ENCODE data around the gene HSPA1L.
"Not testable (repeated sequence)": the region's sequence is repeated elsewhere in the genome, so short reads cannot be mapped to it uniquely, and the experiment has no call there.

Gene HSPA1L

DNA sequence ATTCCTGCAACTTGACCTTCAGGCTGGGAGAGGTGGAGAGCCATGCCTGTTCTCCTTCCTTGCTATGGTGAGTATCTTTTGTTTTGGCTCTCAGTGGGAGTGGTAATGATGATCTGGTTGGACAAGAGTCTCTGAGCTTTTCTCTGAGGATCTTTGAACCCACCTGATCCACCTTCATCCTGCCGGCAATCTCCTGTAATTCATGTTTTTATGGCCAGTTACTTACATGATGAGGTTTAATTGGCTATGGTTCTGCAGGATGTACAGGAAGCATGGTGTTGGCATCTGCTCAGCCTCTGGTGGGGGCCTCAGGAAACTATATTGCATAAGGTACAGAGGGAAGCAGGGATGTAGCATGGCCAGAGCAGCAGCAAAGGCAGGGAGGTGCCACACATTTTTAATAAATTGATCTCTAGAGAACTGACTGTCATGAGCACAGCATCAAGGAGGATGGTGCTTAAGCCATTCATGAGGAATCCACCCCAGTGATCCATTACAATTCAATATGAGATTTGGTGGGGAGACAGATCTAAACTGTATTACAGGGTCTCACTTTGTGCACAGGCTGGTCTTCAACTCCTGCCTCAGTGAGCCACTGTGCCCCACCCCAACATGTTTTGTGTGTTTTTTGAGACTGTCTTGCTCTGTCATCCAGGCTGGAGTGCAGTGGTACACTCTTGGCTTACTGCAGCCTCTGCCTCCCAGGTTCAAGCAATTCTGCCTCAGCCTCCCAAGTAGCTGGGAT is 22.5 kb upstream of the HSPA1L start:
- peak overlapping the region; percentile 99 for H3K4me3 ChIP-seq (ENCODE audit: low read depth, low read length)

GRCh38 chr6:31836474-31837368 is 21.6 kb upstream of the HSPA1L start:
- H3K4me3 ChIP-seq (ENCODE audit: low read depth, low read length), result peak overlapping the region; percentile 99

DNA sequence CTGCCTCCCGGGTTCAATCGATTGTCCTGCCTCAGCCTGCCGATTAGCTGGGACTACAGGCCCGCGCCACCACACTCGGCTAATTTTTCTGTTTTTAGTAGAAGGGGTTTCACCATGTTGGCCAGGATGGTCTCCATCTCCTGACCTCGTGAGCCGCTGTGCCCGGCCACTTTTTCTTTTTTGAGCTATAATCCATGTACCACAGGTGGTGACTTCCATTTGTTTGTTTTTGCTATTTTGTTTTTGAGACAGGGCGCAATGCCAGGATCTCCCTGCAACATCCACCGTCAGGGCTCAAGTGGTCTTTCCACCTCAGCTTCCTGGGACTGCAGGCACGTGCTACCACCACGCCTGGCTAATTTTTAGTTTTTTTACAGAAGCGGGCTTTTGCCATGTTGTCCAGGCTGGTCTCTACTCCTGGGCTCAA is 21.0 kb upstream of the HSPA1L start:
- peak overlapping the region; percentile 99 for H3K4me3 ChIP-seq (ENCODE audit: low read depth, low read length)

DNA sequence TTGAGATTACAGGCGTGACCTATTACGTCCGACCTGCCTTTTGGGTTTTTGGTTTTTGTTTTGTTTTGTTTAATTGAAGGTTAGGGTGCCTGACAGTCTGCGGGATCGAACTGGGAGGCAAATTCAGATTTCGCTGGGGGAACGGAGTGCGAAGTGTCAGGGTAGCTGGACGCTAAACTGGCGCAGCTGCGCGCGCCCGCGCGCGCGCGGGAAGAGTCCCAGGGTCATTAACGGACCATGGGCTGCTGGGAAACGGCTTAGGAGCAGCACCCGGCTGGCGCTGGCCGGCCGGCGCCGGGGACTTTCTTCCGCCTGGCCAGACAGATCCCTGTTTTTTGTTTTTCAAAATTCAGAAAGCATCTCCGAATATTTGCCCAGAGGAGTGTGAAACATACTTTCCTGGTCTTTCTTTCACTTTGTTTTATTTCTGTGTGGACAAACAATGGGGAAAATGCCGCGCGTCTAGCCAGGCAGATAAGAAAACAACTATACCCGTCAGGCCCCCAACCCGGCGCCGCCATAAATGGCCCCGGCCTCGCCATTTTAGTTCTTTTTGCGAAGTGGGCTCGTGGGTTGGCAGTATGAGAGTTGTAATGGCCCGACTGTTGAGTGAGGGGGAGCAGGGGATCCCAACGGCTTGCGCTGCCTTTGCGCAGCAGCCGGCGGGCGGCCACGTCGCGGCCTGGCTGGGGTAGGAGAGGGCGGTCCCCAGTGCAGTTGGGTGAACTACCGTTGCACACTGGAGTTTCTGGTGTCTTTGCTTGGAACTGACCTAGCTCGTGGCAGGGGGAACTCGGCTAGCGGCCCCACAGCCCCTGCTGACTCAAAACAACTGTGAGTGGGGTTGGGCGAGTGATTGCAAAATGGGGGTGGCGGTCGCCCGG is 19.5 kb upstream of the HSPA1L start:
- peak overlapping the region; percentile 99 for H3K4me3 ChIP-seq (ENCODE audit: low read depth, low read length)

DNA sequence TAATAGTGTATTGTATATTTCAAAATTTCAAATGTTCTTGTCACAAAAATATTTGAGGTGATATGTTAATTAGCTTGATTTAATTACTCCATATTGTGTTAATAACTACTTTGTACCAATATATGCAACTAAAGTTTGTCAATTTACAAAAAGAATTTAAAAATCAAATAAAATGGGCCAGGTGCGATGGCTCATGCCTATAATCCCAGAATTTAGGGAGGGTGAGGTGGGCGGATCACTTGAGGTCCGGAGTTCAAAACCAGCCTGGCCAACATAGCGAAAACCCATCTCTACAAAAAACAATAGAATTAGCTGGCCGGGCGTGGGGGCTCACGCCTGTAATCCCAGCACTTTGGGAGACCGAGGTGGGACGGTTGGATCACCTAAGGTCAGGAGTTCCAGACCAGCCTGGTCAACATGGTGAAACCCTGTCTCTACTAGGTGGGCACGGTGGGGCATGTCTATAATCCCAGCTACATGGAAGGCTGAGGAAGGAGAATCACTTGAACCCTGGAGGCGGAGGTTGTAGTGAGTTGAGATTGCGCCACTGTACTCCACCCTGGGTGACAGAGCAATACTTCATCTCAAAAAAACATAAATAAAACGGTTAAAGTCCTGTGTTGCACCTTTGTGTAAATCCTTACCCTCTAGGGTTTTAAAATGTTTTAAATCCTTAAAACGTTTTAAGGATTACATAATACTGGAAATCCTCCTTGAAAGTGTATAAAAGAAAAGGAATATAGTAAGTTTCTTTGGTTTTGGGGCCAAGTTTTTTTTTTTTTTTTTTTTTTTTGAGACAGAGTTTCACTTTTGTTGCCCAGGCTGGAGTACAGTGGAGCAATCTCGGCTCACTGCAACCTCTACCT is 16.5 kb upstream of the HSPA1L start:
- no peak overlapping the region for H3K4me3 ChIP-seq (ENCODE audit: low read depth, low read length)

DNA sequence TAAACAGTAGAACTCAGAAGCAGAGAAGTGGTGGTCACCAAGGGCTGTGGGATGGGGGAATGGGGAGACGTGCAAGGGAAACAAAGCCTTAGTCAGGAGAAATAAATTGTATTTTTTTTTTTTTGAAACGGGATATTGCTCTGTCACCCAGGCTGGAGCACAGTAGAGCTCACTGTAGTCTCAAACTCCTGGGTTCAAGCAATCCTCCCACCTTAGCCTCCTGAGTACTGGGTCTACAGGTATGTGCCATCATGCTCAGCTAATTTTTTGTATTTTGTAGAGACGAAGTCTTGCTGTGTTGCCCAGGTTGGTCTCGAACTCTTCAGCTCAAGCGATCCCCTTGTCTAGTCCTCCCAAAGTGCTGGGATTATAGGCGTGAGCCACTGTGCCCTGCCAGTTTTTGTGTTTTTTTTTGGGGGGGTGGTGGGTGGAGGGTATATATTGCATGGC is 15.8 kb upstream of the HSPA1L start:
- peak overlapping the region; percentile 33 for H3K4me3 ChIP-seq (ENCODE audit: low read depth, low read length)

DNA sequence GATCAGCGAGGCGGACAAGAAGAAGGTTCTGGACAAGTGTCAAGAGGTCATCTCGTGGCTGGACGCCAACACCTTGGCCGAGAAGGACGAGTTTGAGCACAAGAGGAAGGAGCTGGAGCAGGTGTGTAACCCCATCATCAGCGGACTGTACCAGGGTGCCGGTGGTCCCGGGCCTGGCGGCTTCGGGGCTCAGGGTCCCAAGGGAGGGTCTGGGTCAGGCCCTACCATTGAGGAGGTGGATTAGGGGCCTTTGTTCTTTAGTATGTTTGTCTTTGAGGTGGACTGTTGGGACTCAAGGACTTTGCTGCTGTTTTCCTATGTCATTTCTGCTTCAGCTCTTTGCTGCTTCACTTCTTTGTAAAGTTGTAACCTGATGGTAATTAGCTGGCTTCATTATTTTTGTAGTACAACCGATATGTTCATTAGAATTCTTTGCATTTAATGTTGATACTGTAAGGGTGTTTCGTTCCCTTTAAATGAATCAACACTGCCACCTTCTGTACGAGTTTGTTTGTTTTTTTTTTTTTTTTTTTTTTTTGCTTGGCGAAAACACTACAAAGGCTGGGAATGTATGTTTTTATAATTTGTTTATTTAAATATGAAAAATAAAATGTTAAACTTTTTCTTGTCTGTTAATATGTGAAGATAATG is 14.7 kb upstream of the HSPA1L start:
- peak overlapping the region; percentile 33 for H3K4me3 ChIP-seq (ENCODE audit: low read depth, low read length)

DNA sequence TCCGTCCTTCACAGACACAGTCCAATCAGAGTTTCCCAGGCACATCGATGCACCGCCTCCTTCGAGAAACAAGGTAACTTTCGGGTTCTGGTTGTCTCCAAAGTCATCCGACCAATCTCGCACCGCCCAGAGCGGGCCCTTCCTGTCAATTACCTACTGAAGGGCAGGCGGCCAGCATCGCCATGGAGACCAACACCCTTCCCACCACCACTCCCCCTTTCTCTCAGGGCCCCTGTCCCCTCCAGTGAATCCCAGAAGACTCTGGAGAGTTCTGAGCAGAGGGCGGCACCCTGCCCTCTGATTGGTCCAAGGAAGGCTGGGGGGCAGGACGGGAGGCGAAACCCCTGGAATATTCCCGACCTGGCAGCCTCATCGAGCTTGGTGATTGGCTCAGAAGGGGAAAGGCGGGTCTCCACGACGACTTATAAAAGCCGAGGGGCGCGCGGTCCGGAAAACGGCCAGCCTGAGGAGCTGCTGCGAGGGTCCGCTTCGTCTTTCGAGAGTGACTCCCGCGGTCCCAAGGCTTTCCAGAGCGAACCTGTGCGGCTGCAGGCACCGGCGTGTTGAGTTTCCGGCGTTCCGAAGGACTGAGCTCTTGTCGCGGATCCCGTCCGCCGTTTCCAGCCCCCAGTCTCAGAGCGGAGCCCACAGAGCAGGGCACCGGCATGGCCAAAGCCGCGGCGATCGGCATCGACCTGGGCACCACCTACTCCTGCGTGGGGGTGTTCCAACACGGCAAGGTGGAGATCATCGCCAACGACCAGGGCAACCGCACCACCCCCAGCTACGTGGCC is 12.4 kb upstream of the HSPA1L start, which contains the start of gene HSPA1B:
Gene HSPA1B (plus strand): TSS at position 453 of the 794 bp plus-strand sequence. CDS start 213 bp downstream, at position 666.
- peak within 1 kb of the TSS; percentile 63 for H3K4me3 ChIP-seq (ENCODE audit: low read depth, low read length)

DNA sequence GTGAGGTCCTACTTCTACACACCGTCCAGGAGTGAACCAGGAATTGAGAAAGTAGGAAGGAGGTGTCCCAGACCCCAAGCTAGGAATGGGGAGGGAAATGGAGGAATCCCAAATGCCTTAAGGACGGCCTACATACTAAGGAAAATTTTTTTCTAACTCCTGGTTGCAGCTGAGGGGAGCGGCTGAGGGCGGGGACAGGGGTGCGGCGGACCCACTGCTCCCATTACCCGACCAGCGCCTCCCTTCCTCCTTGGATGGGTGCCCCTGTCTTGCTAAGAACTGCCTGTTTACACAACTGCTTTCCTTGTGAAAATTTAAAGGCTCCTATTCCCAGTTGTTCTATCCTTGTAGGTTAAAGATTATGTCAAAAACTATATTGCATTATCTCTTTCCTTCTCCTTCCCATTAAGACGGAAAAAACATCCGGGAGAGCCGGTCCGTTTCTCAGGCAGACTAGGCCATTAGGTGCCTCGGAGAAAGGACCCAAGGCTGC is 11.8 kb upstream of the HSPA1L start:
- peak overlapping the region; percentile 44 for H3K4me3 ChIP-seq (ENCODE audit: low read depth, low read length)

DNA sequence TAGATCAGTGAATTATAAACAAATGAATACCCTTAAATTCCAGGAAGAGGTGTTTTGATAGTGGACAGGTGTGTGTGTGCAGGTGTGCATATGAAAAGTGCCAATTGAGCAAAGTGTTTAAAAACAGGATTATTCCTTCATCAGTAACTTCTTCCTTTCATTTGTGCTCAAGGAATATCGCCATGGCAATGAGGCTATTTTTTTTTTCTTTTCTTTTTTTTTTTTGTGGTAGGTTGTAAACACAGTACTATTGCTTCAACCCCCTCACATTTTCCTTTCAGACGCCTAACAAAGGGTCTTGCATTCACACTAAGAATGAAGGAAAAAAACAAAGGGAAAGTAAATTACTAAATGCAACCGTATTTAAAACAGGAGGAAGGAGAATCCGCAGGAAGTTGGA is 10.5 kb upstream of the HSPA1L start:
- no peak overlapping the region for H3K4me3 ChIP-seq (ENCODE audit: low read depth, low read length)

- H3K4me3 ChIP-seq (ENCODE audit: low read depth, low read length), result not testable (repeated sequence)
Measured at GRCh38 chr6:31823592-31824196, 8.6 kb upstream of the HSPA1L start.

DNA sequence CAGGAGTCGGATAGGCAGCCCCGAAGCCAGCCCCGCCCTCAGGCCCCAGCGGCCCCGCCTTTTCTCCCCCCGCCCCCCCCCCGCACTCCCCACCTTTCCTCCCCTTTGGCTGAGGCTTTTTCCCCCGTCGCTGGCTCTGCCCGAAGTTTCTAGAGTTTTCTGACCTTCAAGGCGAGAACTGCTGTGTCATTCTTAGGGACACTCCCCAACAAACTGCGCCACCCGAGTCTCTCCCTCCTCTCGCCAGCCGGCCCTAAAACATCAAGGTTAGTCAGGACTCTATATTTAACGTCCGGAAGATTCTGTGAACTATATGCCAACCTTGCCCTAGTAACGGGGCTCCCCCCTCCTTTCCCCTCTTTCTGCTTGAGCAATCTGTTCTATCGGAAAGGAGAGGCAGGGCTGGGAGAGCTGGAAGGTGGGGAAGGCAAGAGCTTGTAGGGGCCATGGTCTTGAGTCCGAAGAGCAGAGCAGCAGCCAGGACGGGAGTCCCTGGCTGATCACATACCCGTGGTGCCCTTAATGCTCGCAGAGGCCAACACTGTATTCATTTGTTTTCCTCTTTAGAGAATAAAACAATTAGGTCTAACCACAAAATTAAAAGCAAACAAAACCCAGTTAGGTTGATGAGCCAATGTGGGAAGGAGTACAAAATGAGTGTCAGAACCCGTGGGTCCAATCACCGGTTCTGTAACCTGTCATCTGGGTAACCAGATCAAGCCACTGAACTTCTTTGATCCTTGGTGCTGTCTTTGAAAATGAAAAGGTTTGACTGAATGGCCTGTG is 7.1 kb upstream of the HSPA1L start:
- peak overlapping the region; percentile 63 for H3K4me3 ChIP-seq (ENCODE audit: low read depth, low read length)

DNA sequence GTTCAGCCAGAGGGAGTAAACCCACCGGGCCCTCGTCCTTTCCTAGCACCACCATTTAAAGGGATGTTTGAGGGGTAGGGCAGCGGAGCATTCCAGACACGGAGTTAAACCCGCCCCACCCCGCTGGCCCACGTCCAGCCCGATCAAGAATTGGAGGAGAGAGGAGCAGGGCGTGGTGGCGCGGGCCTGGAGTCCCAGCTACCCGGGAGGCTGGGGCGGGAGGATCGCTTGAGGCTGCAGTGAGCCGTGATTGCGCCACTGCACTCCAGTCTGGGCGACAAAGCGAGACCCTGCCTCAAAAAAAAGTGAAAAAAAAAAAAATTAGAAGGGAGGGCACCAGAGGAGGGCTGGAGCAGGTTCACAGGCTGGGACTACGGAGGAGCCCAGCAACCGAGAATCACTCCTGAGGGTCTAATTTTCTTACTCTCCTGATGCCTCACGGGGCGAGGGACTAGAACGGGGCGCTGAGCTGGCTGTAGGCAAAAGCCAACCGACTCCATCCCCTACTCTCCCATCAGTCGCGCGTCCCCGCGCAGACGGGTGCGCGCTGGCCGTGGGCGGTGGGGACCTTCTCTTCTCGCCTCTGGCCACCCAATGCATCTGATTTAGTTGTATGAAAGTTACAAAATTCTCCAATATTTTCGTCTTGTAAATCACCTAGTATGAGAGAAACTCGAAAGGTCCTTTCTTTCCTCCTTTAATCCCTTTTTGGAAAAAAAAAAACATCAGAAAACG is 6.4 kb upstream of the HSPA1L start:
- H3K4me3 ChIP-seq (ENCODE audit: low read depth, low read length), result peak overlapping the region; percentile 61

DNA sequence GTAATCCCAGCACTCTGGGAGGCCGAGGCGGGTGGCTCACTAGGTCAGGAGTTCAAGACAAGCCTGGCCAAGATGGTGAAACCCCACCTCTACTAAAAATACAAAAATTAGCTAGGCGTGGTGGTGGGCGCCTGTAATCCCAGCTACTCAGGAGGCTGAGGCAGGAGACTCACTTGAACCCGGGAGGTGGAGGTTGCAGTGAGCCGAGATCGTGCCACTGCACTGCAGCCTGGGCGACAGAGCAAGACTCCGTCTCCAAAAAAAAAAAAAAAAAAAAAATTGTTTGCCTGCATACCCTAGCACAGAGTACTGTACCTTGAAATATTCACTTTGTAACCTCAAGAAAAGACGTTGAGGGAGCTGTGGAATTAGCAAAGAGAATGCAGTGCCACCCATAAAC is 5.3 kb upstream of the HSPA1L start:
- not testable (repeated sequence) for H3K4me3 ChIP-seq (ENCODE audit: low read depth, low read length)

- H3K4me3 ChIP-seq (ENCODE audit: low read depth, low read length), result no peak overlapping the region
Measured at GRCh38 chr6:31819871-31820299, 4.8 kb upstream of the HSPA1L start.

- H3K4me3 ChIP-seq (ENCODE audit: low read depth, low read length), result not testable (repeated sequence)
Measured at GRCh38 chr6:31817929-31818511, 2.9 kb upstream of the HSPA1L start.

Data from iPS-11a (cell line).